GM18505 (cell line): ENCODE data around the gene HIP1R.

Experiments
- ATAC-seq: cut with Tn5 transposase; IDR thresholded peaks from one replicate; pipeline ENCODE4 v1.9.1; 2021; ENCODE audit not compliant: unreplicated experiment
- POLR2A ChIP-seq: IDR thresholded peaks from 4 replicates; pipeline ENCODE4 v1.6.1; 2011; ENCODE audit warnings: borderline replicate concordance; ENCODE audit not compliant: insufficient read depth, insufficient read length; ENCODE audit errors: extremely low read depth

The HIP1R gene

GRCh38 chr12:122838841-122839240, 3.6 kb downstream of the HIP1R start:
- no peak for TF ChIP-seq POLR2A
- no peak for ATAC-seq

- no peak for ATAC-seq
Measured at GRCh38 chr12:122839907-122840554, 4.8 kb downstream of the HIP1R start.

GRCh38 chr12:122840580-122841513, 5.6 kb downstream of the HIP1R start:
- TF ChIP-seq POLR2A = no peak
- ATAC-seq = no peak

More at GRCh38 chr12:122839907-122840554, 4.8 kb downstream of the HIP1R start:
- TF ChIP-seq POLR2A = no peak

GRCh38 chr12:122841544-122842321, 6.5 kb downstream of the HIP1R start:
- no peak for TF ChIP-seq POLR2A
- no peak for ATAC-seq

GRCh38 chr12:122842505-122843405, 7.5 kb downstream of the HIP1R start:
- ATAC-seq = no peak
- no peak for TF ChIP-seq POLR2A

- TF ChIP-seq POLR2A = no peak
- no peak for ATAC-seq
Measured at GRCh38 chr12:122843455-122843854, 8.2 kb downstream of the HIP1R start.

- ATAC-seq = no peak
Measured at GRCh38 chr12:122844366-122844971, 9.2 kb downstream of the HIP1R start.

GRCh38 chr12:122845041-122845864, 10.0 kb downstream of the HIP1R start:
- ATAC-seq = no peak
- TF ChIP-seq POLR2A = no peak

More at GRCh38 chr12:122844366-122844971, 9.2 kb downstream of the HIP1R start:
- no peak for TF ChIP-seq POLR2A

GRCh38 chr12:122845865-122846621, 10.8 kb downstream of the HIP1R start:
- no peak for TF ChIP-seq POLR2A
- ATAC-seq = no peak

GRCh38 chr12:122846622-122847515, 11.6 kb downstream of the HIP1R start:
- no peak for TF ChIP-seq POLR2A
- ATAC-seq = no peak

- no peak for ATAC-seq
- no peak for TF ChIP-seq POLR2A
Measured at GRCh38 chr12:122847516-122847836, 12.2 kb downstream of the HIP1R start.
